ENCODE results near the gene TESK1.

The TESK1 gene

GRCh38 chr9:35606726-35607125 lies 1.7 kb downstream of the TESK1 start:
- Histone ChIP-seq H3K27me3 (ENCODE audit: insufficient read depth, low read depth) (no peaks in the 10 kb centered on the region), H2AFZ (ENCODE audit: low read depth) (no peak overlapping the region), H4K20me1 (ENCODE audit: insufficient read depth) (no peaks in the 10 kb centered on the region), H3K79me2 (ENCODE audit: insufficient read depth, low read depth) (no peaks in the 10 kb centered on the region), H3K27ac (no peak overlapping the region), H3K4me1 (ENCODE audit: low read depth, poor library complexity, severe bottlenecking) (peaks cover 4% of the 10 kb centered on the region), H3K4me2 (peak overlapping the region; percentile 79; the same call in 1 of the 2 replicates), H3K36me3 (ENCODE audit: insufficient read depth) (no peaks in the 10 kb centered on the region), H3K9ac (no peak overlapping the region), H3K4me3 (IDR thresholded peaks at IDR 0.05; ENCODE audit: insufficient read depth, low read depth, low read length) (no peak overlapping the region)
- TF ChIP-seq, protein P1, sequence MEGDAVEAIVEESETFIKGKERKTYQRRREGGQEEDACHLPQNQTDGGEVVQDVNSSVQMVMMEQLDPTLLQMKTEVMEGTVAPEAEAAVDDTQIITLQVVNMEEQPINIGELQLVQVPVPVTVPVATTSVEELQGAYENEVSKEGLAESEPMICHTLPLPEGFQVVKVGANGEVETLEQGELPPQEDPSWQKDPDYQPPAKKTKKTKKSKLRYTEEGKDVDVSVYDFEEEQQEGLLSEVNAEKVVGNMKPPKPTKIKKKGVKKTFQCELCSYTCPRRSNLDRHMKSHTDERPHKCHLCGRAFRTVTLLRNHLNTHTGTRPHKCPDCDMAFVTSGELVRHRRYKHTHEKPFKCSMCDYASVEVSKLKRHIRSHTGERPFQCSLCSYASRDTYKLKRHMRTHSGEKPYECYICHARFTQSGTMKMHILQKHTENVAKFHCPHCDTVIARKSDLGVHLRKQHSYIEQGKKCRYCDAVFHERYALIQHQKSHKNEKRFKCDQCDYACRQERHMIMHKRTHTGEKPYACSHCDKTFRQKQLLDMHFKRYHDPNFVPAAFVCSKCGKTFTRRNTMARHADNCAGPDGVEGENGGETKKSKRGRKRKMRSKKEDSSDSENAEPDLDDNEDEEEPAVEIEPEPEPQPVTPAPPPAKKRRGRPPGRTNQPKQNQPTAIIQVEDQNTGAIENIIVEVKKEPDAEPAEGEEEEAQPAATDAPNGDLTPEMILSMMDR (conservative IDR thresholded peaks at IDR 0.05; ENCODE audit: low read depth, low read length) = no peak

DNA sequence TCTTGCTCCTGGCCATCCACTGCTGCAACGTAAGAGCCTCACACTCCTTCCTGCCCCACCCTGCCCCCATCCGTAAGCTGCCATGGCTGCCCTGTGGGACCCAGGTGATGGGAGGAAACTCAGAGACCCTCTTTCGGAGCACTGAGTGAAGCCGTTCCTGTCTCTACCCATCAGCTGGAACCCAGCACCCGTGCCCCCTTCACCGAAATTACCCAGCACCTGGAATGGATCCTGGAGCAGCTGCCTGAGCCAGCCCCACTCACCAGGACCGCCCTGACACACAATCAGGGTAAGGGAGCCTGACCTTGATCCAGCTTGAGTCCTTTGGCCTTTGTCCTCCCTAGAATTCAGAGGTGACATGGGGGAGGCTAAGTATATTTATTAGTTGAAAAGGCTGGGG lies 3.2 kb downstream of the TESK1 start:
- Histone ChIP-seq H3K4me1 (ENCODE audit: low read depth, poor library complexity, severe bottlenecking) (peaks cover 8% of the 10 kb centered on the region), H2AFZ (ENCODE audit: low read depth) (no peak overlapping the region)

DNA sequence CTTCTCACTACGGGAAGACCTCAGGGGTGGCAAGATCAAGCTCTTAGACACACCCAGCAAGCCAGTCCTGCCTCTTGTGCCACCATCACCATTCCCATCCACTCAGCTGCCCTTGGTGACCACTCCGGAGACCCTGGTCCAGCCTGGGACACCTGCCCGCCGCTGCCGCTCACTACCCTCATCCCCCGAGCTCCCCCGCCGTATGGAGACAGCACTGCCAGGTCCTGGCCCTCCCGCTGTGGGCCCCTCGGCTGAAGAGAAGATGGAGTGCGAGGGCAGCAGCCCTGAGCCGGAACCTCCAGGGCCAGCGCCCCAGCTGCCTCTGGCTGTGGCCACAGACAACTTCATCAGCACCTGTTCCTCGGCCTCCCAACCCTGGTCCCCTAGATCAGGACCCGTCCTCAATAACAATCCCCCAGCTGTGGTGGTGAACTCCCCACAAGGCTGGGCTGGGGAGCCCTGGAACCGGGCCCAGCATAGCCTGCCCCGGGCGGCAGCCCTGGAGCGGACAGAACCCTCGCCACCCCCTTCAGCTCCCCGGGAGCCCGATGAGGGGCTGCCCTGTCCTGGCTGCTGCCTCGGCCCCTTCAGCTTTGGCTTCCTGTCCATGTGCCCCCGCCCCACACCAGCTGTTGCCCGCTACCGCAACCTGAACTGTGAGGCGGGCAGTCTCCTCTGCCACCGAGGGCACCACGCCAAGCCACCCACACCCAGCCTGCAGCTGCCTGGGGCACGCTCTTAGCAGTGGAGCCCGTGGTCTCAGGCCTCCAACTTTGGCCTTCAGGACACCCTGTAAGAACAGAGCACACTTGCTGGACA lies 4.1 kb downstream of the TESK1 start:
- Histone ChIP-seq H3K27me3 (ENCODE audit: insufficient read depth, low read depth) (no peaks in the 10 kb centered on the region), H4K20me1 (ENCODE audit: insufficient read depth) (no peaks in the 10 kb centered on the region), H3K4me3 (IDR thresholded peaks at IDR 0.05; ENCODE audit: insufficient read depth, low read depth, low read length) (no peak overlapping the region), H3K9ac (no peak overlapping the region), H3K4me2 (no peak overlapping the region), H3K79me2 (ENCODE audit: insufficient read depth, low read depth) (no peaks in the 10 kb centered on the region), H3K4me1 (ENCODE audit: low read depth, poor library complexity, severe bottlenecking) (peaks cover 8% of the 10 kb centered on the region), H3K27ac (no peak overlapping the region), H3K36me3 (ENCODE audit: insufficient read depth) (no peaks in the 10 kb centered on the region), H2AFZ (ENCODE audit: low read depth) (no peak overlapping the region)
- TF ChIP-seq, protein P1 (conservative IDR thresholded peaks at IDR 0.05; ENCODE audit: low read depth, low read length) = no peak

More for the DNA sequence above, 3.2 kb downstream of the TESK1 start:
- H4K20me1 ChIP-seq (ENCODE audit: insufficient read depth) = no peaks in the 10 kb centered on the region
- no peak overlapping the region for H3K4me2 ChIP-seq
- TF ChIP-seq, protein P1 (conservative IDR thresholded peaks at IDR 0.05; ENCODE audit: low read depth, low read length) = no peak
- no peaks in the 10 kb centered on the region for H3K79me2 ChIP-seq (ENCODE audit: insufficient read depth, low read depth)
- H3K27ac ChIP-seq = no peak overlapping the region
- no peak overlapping the region for H3K4me3 ChIP-seq (IDR thresholded peaks at IDR 0.05; ENCODE audit: insufficient read depth, low read depth, low read length)
- H3K36me3 ChIP-seq (ENCODE audit: insufficient read depth) = no peaks in the 10 kb centered on the region
- H3K9ac ChIP-seq = no peak overlapping the region
- H3K27me3 ChIP-seq (ENCODE audit: insufficient read depth, low read depth) = no peaks in the 10 kb centered on the region

- no peaks in the 10 kb centered on the region for H3K27me3 ChIP-seq (ENCODE audit: insufficient read depth, low read depth)
- H3K4me1 ChIP-seq (ENCODE audit: low read depth, poor library complexity, severe bottlenecking) = peaks cover 8% of the 10 kb centered on the region
- H3K4me2 ChIP-seq = no peak overlapping the region
- H2AFZ ChIP-seq (ENCODE audit: low read depth) = no peak overlapping the region
- no peak overlapping the region for H3K27ac ChIP-seq
- H3K79me2 ChIP-seq (ENCODE audit: insufficient read depth, low read depth) = no peaks in the 10 kb centered on the region
- TF ChIP-seq, protein P1 (conservative IDR thresholded peaks at IDR 0.05; ENCODE audit: low read depth, low read length) = no peak
- H3K4me3 ChIP-seq (IDR thresholded peaks at IDR 0.05; ENCODE audit: insufficient read depth, low read depth, low read length) = no peak overlapping the region
- H3K9ac ChIP-seq = no peak overlapping the region
- no peaks in the 10 kb centered on the region for H4K20me1 ChIP-seq (ENCODE audit: insufficient read depth)
- H3K36me3 ChIP-seq (ENCODE audit: insufficient read depth) = no peaks in the 10 kb centered on the region
These were observed 4.7 kb downstream of the TESK1 start for GRCh38 chr9:35609820-35610163.
